NT2/D1 (cell line): ENCODE measurements around the gene CNDP1.

Source experiments
- DNase-seq: peaks from one replicate; pipeline ENCODE4 v3.0.0-alpha.2; 2011; ENCODE audit warnings: low read depth, low spot score
- H3K27me3 ChIP-seq: 2 replicates; pipeline ENCODE4 v1.6.0; 2011; ENCODE audit warnings: mild to moderate bottlenecking; ENCODE audit not compliant: insufficient read length, insufficient read depth
- H3K36me3 ChIP-seq: 2 replicates; pipeline ENCODE4 v1.6.1; 2011; ENCODE audit warnings: mild to moderate bottlenecking, low read length, mixed read lengths; ENCODE audit not compliant: insufficient read depth, insufficient read length
- H3K4me1 ChIP-seq: 2 replicates; pipeline ENCODE4 v1.5.1; 2011; ENCODE audit not compliant: insufficient read depth, insufficient read length
- H3K4me3 ChIP-seq: 2 replicates; pipeline ENCODE4 v1.5.1; 2011; ENCODE audit warnings: low read depth; ENCODE audit not compliant: insufficient read length
- H3K9ac ChIP-seq: 2 replicates; pipeline ENCODE4 v1.6.0; 2011; ENCODE audit warnings: low read depth; ENCODE audit not compliant: insufficient read length
- H3K9me3 ChIP-seq: 2 replicates; pipeline ENCODE4 v1.5.1; 2011; ENCODE audit warnings: mild to moderate bottlenecking, low read length; ENCODE audit not compliant: insufficient read depth
- SUZ12 ChIP-seq: IDR thresholded peaks from 2 replicates; pipeline ENCODE4 v1.6.1; 2011; ENCODE audit not compliant: insufficient read length, insufficient read depth; ENCODE audit errors: extremely low read depth
- YY1 ChIP-seq: IDR thresholded peaks from 2 replicates; pipeline ENCODE4 v1.6.1; 2011; ENCODE audit not compliant: insufficient read length, insufficient read depth
- ZNF274 ChIP-seq: IDR thresholded peaks from 2 replicates; pipeline ENCODE4 v1.6.1; 2011; ENCODE audit warnings: mild to moderate bottlenecking, low read depth, low read length

CNDP1 gene

DNA sequence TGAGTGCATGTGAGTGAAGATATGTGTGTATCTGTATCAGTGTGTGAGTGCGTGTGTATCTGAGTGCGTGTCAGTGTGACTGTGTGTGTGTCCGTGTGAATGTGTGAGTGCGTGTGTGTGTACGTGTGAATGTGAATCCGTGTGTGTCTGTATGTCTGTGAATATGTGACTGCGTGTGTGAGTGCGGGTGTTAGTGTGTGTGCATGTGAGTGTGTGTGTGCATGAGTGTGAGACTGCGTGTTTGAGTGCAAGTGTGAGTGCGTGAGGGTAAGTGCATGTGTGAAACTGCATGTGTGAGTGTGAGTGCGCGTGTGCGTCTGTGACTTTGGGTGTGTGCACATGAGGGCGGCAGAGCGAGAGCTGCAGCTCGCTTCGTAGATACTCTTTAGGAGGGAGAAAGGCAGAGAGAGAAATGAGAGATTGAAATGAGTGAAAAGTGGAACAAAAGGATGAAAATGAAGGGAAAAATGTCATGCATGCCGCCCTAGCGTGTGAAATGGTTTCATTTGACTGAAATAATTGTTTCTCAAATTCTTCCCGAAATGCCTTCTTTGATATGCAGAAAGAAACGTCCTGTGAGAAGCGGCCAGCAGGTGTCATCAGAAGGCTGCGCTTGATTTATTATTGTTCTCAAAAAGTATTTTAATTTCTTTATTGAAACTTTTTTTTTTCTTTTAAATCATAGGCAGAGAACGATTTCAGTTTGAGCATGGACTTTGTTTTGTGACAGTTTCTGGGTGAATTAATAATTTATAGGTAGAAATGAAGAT is 88.9 kb downstream of the CNDP1 start:
- no peak for DNase-seq
- Histone ChIP-seq H3K9me3 (no peaks in the 10 kb centered on the region), H3K4me3 (no peak overlapping the region), H3K36me3 (no peaks in the 10 kb centered on the region), H3K4me1 (peaks cover 3% of the 10 kb centered on the region), H3K27me3 (no peaks in the 10 kb centered on the region), H3K9ac (no peak overlapping the region)
- TF ChIP-seq ZNF274: no peak

DNA sequence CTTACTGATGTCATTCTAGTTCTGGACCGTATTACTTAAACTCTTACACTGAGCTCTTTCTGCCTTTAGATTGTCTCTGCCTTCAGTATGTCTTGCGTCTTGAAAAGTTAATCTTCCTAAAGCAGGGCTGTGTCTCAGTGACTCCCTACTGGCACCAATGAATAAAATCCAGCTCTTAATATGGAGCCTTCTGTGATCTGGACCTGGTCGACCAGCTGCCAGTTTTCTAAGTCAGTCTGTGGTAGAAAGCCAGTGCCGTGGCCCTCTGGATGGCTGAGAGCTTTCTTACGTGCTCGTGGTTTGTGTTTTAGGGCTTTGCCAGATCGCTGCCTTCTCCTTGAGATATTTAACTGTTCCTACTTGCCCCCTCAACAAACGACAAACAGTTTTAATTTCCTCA is 90.2 kb downstream of the CNDP1 start:
- no peaks in the 10 kb centered on the region for H3K27me3 ChIP-seq
- peaks cover 3% of the 10 kb centered on the region for H3K4me1 ChIP-seq
- no peaks in the 10 kb centered on the region for H3K36me3 ChIP-seq
- H3K9me3 ChIP-seq: no peaks in the 10 kb centered on the region
- no peak overlapping the region for H3K4me3 ChIP-seq
- no peak for DNase-seq
- no peak overlapping the region for H3K9ac ChIP-seq
- TF ChIP-seq ZNF274 (no peak), SUZ12 (no peak), YY1 (no peak)

DNA sequence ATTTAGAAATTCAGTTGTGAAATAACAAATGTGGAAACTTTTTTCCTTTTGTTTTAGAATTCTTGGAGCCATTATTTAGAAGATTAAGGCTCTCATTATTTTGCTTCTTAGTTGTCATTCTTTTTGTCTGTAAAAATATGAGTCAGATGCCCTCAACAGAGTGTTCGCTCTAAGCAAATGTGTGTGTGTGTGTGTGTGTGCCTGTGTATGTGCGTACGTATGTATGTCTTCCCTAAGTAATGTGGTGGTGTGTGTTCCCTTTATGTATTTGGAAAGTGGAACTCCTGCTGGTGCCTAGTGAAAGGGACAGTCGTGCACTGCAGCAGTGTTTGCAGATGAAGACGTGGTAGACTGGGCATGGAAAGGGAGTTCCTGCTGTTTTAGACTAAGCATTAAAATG is 90.9 kb downstream of the CNDP1 start:
- Histone ChIP-seq H3K9me3 (no peaks in the 10 kb centered on the region), H3K9ac (no peak overlapping the region), H3K36me3 (no peaks in the 10 kb centered on the region), H3K4me3 (no peak overlapping the region), H3K4me1 (peaks cover 3% of the 10 kb centered on the region), H3K27me3 (no peaks in the 10 kb centered on the region)
- DNase-seq: no peak
- TF ChIP-seq YY1 (no peak), SUZ12 (no peak), ZNF274 (no peak)

DNA sequence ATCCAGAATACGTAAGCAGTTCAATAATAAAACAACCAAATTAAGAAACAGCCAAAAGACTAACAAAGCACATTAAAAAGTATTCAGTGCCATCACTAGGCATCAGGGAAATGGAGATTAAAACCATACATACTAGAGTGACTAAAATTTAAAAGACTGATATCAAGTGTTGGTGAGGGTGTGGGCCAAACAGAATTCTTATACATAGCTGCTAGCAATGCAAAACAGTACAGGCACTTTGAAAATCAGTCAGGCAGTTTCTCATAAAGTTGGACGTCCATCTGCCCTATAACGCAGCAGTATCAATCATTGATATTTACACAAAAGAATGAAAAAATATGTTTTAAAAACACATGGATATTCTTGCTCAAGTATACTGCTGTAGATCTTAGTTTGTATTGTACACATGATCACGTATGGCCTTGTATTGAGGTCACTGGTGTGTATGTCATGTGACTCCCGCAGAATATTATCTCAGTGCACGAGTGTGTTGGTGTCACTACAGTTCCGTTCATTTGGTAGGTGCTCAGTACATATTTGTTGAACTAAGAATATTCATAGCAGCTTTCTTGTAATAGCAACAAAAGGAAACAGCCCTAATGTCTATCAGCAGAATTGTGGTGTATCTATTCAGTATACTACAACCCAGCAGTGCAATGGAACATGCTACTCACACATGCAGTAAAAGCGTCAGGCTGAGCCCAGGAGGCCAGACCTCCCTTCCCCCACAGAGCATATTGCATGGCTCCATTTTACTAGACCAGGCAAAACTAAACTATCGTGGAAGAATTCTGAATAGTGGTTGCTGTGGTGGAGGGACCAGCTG is 92.0 kb downstream of the CNDP1 start:
- H3K9ac ChIP-seq: no peak overlapping the region
- H3K36me3 ChIP-seq: no peaks in the 10 kb centered on the region
- TF ChIP-seq SUZ12: no peak
- H3K9me3 ChIP-seq: no peaks in the 10 kb centered on the region
- no peak overlapping the region for H3K4me3 ChIP-seq
- H3K27me3 ChIP-seq: no peaks in the 10 kb centered on the region
- DNase-seq: no peak
- peaks cover 3% of the 10 kb centered on the region for H3K4me1 ChIP-seq

DNA sequence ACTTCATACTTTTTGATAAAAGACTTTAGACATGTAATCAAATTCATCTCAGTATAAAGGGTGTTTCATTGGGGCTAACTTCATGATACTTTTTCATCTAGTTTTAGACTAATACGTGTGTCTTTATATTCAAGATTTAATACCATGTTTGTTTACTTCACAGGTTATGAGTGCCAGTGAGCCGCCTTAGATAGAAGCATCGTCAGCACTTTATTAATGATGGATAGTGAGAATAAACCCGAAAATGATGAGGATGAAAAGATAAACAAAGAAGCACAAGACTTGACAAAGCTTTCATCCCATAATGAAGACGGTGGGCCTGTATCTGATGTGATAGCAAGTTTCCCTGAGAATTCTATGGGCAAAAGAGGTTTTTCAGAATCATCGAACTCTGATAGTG is 96.5 kb downstream of the CNDP1 start:
- DNase-seq: no peak
- Histone ChIP-seq H3K27me3 (no peaks in the 10 kb centered on the region), H3K9ac (no peak overlapping the region), H3K4me1 (peaks cover 2% of the 10 kb centered on the region), H3K36me3 (peaks cover 33% of the 10 kb centered on the region), H3K4me3 (no peak overlapping the region), H3K9me3 (no peaks in the 10 kb centered on the region)
- TF ChIP-seq YY1: no peak
- no peak for TF ChIP-seq SUZ12
- TF ChIP-seq ZNF274: no peak

DNA sequence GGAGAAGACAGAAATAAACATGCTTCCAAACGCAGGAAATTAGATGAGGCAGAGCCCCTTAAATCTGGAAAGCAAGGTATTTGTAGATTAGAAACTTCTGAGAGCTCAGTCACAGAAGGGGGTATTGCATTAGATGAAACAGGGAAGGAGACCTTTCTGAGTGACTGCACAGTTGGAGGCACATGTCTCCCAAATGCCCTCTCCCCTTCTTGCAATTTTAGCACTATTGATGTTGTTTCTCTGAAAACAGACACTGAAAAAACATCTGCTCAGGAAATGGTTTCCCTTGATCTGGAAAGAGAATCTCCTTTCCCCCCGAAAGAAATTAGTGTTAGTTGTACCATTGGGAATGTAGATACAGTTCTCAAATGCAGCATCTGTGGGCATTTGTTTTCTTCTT is 96.9 kb downstream of the CNDP1 start:
- H3K4me1 ChIP-seq: peaks cover 2% of the 10 kb centered on the region
- H3K4me3 ChIP-seq: no peak overlapping the region
- no peak for TF ChIP-seq YY1
- no peak for TF ChIP-seq ZNF274
- TF ChIP-seq SUZ12: no peak
- H3K9ac ChIP-seq: no peak overlapping the region
- peaks cover 36% of the 10 kb centered on the region for H3K36me3 ChIP-seq
- H3K27me3 ChIP-seq: no peaks in the 10 kb centered on the region
- no peak for DNase-seq
- H3K9me3 ChIP-seq: no peaks in the 10 kb centered on the region

DNA sequence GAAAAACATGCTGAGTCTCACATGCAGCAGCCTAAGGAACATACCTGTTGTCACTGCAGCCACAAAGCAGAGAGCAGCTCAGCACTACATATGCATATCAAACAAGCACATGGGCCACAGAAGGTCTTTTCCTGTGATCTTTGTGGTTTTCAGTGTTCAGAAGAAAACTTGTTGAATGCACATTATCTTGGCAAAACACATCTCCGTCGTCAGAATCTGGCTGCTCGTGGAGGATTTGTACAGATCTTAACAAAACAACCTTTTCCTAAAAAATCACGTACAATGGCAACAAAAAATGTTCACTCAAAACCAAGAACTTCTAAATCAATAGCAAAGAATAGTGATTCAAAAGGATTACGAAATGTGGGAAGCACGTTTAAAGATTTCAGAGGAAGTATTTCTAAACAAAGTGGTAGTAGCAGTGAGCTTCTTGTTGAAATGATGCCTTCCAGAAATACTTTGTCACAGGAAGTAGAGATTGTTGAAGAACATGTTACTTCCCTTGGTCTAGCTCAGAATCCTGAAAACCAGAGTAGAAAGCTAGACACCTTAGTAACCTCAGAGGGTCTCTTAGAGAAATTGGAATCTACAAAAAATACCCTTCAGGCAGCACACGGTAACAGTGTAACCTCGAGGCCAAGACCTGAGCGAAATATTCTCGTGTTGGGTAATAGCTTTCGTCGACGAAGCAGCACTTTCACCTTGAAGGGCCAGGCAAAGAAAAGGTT is 97.5 kb downstream of the CNDP1 start:
- H3K4me3 ChIP-seq: no peak overlapping the region

More for the DNA sequence above, 97.5 kb downstream of the CNDP1 start:
- no peak for TF ChIP-seq YY1
- TF ChIP-seq ZNF274: no peak
- TF ChIP-seq SUZ12: no peak
- peaks cover 36% of the 10 kb centered on the region for H3K36me3 ChIP-seq
- no peaks in the 10 kb centered on the region for H3K27me3 ChIP-seq
- no peak overlapping the region for H3K9ac ChIP-seq
- DNase-seq: no peak
- H3K4me1 ChIP-seq: peaks cover 2% of the 10 kb centered on the region
- no peaks in the 10 kb centered on the region for H3K9me3 ChIP-seq
